ENCODE data around the gene USP48.

The USP48 gene

GRCh38 chr1:21666576-21667320 is 116.2 kb downstream of the USP48 start:
- DNase-seq, result peak; percentile 52

DNA sequence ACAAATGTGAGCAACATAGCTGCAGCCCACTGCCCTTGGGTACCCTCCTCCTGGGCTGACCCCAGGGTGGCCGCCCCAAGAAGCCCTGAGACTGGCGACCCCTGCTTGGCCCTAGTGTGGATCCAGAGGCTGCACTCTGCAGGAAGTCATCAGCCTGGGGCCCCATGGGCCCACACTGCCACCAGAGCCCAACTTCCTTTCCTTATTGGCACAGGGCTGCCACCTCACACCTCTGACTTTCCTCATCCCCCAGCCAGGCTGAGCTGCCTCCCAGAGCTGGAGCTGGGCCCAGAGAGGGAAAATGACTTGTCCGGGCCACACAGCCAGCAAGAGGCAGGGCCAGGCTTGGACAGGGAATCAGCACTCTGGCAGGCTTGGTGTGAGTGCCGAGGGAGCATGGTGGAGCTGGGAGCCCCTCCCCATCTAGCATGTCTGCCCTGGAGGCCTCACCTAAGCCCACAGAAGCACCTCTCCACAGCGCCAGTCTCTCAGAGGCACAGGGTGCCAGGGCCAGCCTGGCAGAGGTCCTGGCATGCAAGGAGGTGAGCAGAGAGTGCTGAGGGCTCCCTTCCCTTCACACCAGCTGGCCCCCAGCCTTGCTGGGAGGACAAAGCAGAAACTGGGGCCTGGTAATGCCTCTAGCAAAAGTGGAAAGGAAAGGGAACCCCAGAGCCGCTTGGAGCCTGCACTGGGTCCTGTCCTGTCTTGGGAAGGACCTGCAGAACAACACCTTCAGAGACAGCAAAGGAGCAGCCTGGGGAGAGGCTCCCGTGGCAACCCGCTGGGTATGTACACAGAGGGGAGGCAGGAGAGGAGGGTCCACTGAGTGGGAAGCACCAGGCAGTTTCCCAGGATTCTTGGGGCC is 117.0 kb downstream of the USP48 start:
- no peak for DNase-seq

DNA sequence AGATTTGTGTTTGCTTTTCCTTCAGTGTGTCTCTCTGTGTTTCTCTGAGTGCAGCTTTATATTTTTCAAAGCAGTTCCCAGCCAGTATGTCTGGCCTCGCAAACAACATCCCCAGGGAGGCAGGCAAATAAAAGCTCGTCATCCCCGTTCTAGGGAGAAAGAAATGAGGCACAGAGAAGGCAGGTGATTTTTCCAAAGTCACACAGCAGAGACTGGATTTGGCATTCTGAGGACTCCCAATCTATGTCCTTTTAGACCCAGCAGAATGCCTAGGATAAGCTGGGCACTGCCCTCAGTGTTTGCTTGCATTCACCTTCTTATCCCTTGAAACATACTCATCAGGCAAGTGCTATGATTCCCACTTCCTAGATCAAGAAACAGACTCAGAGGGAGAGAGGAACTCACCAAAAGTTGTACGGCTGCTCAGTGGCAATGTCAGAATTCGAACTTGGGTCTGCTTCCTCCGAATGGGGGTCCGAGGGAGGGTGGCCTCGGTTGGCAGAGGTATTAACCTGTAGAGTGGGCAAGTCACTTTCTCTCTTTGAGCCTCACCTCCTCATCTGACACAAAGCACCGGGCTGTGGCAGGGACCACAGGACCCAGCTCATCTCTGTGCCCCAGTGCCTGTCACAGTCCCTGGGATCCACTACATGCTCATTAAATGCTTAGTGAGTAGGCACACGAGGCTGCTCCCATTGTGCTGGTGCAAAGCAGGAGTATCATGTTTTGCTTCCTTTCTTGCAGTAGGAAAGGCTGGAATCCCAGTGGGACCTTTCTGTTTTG is 118.0 kb downstream of the USP48 start:
- DNase-seq, result no peak

GRCh38 chr1:21663951-21664805 is 118.8 kb downstream of the USP48 start:
- DNase-seq, result no peak

GRCh38 chr1:21663248-21663950 is 119.5 kb downstream of the USP48 start:
- no peak for DNase-seq

GRCh38 chr1:21662426-21663247 is 120.3 kb downstream of the USP48 start:
- no peak for DNase-seq

- no peak for DNase-seq
Measured at GRCh38 chr1:21661886-21662285, 121.1 kb downstream of the USP48 start.

- DNase-seq, result no peak
Measured at GRCh38 chr1:21659924-21660326, 123.0 kb downstream of the USP48 start.

DNA sequence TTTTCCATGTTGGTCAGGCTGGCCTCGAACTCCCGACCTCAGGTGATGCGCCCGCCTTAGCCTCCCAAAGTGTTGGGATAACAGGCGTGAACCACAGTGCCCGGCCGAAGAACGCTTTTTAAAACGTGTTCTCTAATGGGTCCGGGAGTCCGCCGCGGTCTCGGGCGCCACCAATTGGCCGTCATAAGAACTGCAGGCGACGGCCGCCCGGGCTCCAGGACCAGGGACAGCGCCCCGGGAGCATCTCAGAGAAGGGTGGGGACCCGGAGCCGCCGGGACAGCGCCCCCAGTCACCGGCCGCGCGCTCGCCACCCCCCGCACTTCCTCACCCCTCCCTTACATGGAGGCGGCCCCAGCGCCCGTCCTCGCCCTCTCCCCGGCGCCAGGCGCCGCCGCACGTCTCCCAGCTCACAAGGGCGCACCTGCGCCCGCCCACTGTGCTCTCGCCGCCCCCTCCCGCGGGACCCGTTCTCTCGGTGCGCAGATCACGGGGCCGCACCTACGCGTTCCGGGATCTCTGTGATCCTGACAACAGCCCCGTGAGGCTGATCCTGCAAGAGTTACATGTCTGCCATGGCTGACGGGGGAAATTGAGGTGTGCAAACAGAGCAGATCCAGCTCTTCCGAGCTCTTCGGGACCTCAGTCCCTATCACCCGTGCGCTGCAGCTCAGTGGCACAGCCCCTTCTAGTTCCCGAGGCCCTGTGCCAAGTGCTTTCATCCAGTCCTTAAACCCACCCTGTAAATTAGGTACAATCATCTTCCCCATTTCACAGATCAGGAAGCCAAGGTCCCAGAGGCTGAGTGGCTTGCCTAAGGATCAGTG is 123.6 kb downstream of the USP48 start:
- DNase-seq, result peak; percentile 76

DNA sequence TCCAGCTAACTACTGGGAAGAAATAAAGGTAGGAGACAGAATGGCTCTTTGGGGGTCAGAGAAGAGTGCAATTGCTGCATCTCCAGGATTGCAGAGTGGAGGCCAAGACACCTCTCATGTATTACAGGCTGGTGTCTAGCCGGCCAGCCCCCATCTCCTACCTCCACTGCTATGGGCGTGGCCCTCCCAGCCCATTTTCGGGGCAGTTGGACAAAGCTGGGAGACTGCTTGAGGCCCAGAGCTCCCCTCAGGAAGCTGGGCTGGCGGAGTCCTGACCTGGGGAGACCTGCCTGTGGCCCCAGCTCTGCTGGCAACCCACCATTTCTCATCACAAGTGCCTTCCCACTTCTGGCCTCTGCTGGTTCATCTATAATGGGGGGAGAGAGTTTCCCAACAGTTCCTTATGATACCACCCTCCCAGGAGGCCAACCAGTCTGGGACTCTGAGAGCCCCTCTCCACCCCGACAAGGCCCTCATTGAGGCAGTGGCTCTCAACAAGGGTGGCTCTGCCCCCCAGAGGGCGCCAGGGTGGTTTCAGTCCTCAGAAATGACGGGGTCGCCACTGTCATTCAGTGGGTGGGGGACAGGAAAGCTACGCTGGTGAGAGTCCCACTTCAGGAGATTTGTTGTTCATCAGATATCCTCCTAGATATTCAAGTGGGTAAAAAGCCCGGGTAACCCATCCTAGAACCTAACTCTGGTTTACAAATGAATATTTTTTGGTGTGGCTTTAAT is 125.3 kb downstream of the USP48 start:
- no peak for DNase-seq

DNA sequence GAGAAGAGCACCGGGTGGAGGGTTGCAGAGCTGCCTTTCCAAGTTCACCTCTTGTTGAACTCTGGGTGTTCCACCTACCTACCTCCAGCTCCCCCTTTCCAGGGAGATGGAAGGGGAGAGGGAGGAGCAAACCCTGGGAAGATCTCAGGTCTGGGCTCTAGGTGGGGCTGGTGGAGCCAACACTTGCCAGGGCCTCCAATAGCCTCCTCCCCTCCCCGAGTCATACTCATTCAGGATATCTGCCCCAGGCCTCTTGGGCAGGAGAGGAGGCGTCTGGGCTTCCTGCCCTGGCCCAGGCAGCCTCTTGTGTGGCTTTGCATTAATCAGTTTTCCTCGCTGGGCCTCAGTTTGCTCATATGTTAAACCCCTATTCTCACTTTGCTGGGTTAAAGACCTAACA is 127.2 kb downstream of the USP48 start:
- peak; percentile 6 for DNase-seq

DNA sequence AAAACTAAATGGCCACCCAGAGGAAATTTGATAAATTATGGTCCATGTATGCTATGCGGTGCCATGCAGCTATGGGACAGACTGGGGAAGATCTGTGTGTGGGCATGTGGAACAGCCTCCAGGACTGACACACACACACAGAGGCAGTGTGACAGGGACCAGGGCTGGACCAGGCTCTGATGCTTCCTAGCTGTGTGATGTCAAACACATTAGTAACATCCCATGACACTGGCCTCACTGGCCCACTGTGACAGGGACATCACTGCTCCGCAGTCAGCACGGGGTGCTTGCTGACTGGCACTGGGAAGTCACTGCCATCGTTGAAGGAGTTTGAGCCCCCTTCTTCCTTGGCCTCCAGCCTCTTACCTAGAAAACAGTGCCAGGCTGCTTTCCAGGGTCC is 127.7 kb downstream of the USP48 start:
- DNase-seq, result no peak

DNA sequence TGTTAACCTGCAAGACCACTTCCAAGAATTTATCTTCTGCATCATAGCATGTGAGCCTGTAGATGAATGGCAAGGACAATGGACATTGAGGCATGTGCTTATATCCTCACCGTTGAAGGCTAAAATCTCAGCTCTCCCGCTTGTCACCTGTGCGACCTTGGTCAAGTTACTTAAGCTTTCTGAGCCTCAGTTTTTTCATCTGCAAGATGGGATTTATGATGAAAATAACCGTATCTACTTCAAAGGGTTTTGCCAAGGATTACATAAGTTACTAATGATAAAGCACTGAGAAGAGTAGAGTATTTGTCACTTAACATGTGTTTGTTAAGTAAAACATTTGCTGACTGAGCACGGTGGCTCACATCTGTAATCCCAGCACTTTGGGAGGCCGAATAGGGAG is 128.7 kb downstream of the USP48 start:
- DNase-seq, result no peak

DNA sequence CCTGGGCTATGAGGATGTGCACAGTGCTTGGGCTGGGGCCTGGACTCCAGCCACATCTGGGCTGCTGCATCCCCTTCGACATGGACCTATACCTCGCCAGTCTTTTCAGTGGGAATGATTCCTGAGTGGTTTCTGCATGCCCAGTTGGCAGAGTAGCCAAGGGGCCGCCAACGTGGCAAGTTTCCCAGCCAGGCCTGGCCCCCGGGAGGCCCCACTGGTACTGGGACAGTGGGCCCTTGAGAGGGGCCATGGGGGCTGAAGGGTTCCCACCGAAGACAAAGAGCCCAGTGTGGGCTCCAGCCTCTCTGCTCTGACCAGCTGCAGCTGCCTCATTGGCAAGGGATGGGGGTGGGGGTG is 129.2 kb downstream of the USP48 start:
- DNase-seq, result no peak

DNA sequence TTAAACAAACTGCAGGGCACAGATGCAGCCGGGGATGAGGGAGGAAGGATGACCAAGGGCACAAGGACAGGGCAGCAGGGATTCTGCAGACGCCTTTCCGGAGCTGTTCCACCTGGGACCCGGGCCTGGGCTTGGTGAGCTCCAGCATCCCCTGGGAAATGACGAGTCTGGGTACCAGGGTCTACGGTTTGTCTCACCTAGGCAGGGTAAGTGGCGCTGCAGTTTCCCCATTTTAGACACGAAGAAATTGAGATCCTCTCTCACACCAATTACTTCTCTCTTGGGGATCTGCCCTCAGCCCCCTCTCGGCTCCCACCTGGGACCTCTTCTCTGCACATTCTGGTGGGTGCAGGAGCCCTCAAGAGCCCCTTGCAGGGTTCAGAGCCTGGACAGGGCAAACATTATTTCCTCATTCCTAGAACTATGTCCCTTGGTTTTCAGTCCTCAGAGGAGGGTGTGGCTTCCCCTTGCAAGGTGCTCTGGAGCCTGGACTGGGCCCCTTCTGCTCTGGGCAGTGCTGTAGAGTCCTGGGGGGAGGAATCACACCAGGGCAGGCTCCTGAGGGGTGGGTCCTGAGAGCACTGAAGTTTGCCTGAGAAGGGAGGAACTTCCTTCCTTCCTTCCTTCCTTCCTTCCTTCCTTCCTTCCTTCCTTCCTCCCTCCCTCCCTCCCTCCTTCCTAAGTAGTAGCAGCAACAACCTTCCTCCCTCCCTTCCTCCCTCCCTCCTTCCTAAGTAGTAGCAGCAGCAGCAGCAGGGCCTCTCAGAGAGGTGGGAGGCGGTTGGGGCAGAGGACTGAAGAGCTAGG is 129.8 kb downstream of the USP48 start:
- no peak for DNase-seq

GRCh38 chr1:21652101-21652936 is 130.6 kb downstream of the USP48 start:
- no peak for DNase-seq

All from NCI-H146 (cell line).